Ectodermal cell (in vitro differentiated cells): ENCODE measurements around the gene PAF1.
"Not testable (repeated sequence)": the region's sequence is repeated elsewhere in the genome, so short reads cannot be mapped to it uniquely, and the experiment has no call there.

Experiments used
- H3K27ac ChIP-seq: 2 replicates; pipeline ENCODE4 v1.7.0; 2013; ENCODE audit warnings: mild to moderate bottlenecking, low read depth, low read length; ENCODE audit not compliant: insufficient read depth, poor library complexity, severe bottlenecking
- H3K27me3 ChIP-seq: 2 replicates; pipeline ENCODE4 v1.7.0; 2013; ENCODE audit warnings: mild to moderate bottlenecking, low read length; ENCODE audit not compliant: insufficient read depth, control insufficient read depth, poor library complexity, severe bottlenecking
- H3K36me3 ChIP-seq: one replicate; pipeline ENCODE4 v1.7.0; 2013; ENCODE audit warnings: low read length; ENCODE audit not compliant: control insufficient read depth, insufficient read depth
- H3K4me1 ChIP-seq: one replicate; pipeline ENCODE4 v1.7.0; 2013; ENCODE audit warnings: low read length; ENCODE audit not compliant: control insufficient read depth, insufficient read depth
- H3K4me3 ChIP-seq: 2 replicates; pipeline ENCODE4 v1.7.0; 2013; ENCODE audit warnings: low read depth, low read length, control low read depth; ENCODE audit not compliant: insufficient read depth
- H3K9me3 ChIP-seq: 2 replicates; pipeline ENCODE4 v1.7.0; 2013; ENCODE audit warnings: mild to moderate bottlenecking, low read length, moderate library complexity; ENCODE audit not compliant: control insufficient read depth
- WGBS, 2 experiments: methylation state at CpG; one replicate each; pipeline ENCODE4 v1.1.7; 2013; ENCODE audit warnings: missing lambda C conversion rate in 2 of 2; 5-methylcytosine and 5-hydroxymethylcytosine counted together

Gene PAF1

GRCh38 chr19:39379865-39380396 lies 11.0 kb downstream of the PAF1 start:
- Histone ChIP-seq H3K36me3 (peaks cover 67% of the 10 kb centered on the region), H3K27ac (no peak overlapping the region), H3K9me3 (no peaks in the 10 kb centered on the region), H3K27me3 (no peaks in the 10 kb centered on the region), H3K4me3 (no peak overlapping the region), H3K4me1 (no peaks in the 10 kb centered on the region)
- 96% methylated on average over 14 of the region's 14 CpGs for WGBS, 2 experiments

GRCh38 chr19:39379366-39379765 lies 11.5 kb downstream of the PAF1 start:
- H3K4me1 ChIP-seq, H3K27ac ChIP-seq, H3K4me3 ChIP-seq, H3K9me3 ChIP-seq, H3K27me3 ChIP-seq: not testable (repeated sequence)
- WGBS, 2 experiments, result 94 to 97% methylated on average over 4 of the region's 4 CpGs
- H3K36me3 ChIP-seq, result peaks cover 67% of the 10 kb centered on the region

GRCh38 chr19:39377373-39378362 lies 13.2 kb downstream of the PAF1 start:
- no peaks in the 10 kb centered on the region for H3K27me3 ChIP-seq
- 93% methylated on average over 18 of the region's 18 CpGs for WGBS, 2 experiments
- H3K27ac ChIP-seq, result no peak overlapping the region
- peaks cover 59% of the 10 kb centered on the region for H3K36me3 ChIP-seq
- no peaks in the 10 kb centered on the region for H3K9me3 ChIP-seq
- H3K4me3 ChIP-seq, result no peak overlapping the region
- H3K4me1 ChIP-seq, result no peaks in the 10 kb centered on the region

- H3K4me1 ChIP-seq, result no peaks in the 10 kb centered on the region
- peaks cover 58% of the 10 kb centered on the region for H3K36me3 ChIP-seq
- no peaks in the 10 kb centered on the region for H3K27me3 ChIP-seq
- H3K9me3 ChIP-seq, result no peaks in the 10 kb centered on the region
- no peak overlapping the region for H3K27ac ChIP-seq
- no peak overlapping the region for H3K4me3 ChIP-seq
Measured at GRCh38 chr19:39375929-39376328, 15.0 kb downstream of the PAF1 start.

- 91 to 92% methylated on average over 2 of the region's 2 CpGs for WGBS, 2 experiments
- Histone ChIP-seq H3K27ac (no peak overlapping the region), H3K36me3 (peaks cover 51% of the 10 kb centered on the region), H3K27me3 (no peaks in the 10 kb centered on the region), H3K4me1 (no peaks in the 10 kb centered on the region), H3K9me3 (no peaks in the 10 kb centered on the region), H3K4me3 (no peak overlapping the region)
Measured at GRCh38 chr19:39372941-39373340, 18.0 kb downstream of the PAF1 start.

- no peaks in the 10 kb centered on the region for H3K9me3 ChIP-seq
- no peaks in the 10 kb centered on the region for H3K4me1 ChIP-seq
- no peak overlapping the region for H3K4me3 ChIP-seq
- no peaks in the 10 kb centered on the region for H3K27me3 ChIP-seq
- WGBS, 2 experiments, result 82 to 84% methylated on average over 8 of the region's 8 CpGs
- no peak overlapping the region for H3K27ac ChIP-seq
- peaks cover 44% of the 10 kb centered on the region for H3K36me3 ChIP-seq
Measured at GRCh38 chr19:39372047-39372802, 18.7 kb downstream of the PAF1 start.

- Histone ChIP-seq H3K9me3 (no peaks in the 10 kb centered on the region), H3K27ac (no peak overlapping the region), H3K27me3 (no peaks in the 10 kb centered on the region), H3K4me1 (no peaks in the 10 kb centered on the region), H3K36me3 (peaks cover 36% of the 10 kb centered on the region), H3K4me3 (no peak overlapping the region)
- WGBS, 2 experiments, result 95 to 97% methylated on average over 5 of the region's 5 CpGs
Measured at GRCh38 chr19:39370735-39371134, 20.2 kb downstream of the PAF1 start.

- Histone ChIP-seq H3K9me3 (no peaks in the 10 kb centered on the region), H3K27me3 (no peaks in the 10 kb centered on the region), H3K4me3 (no peak overlapping the region), H3K27ac (no peak overlapping the region), H3K36me3 (peaks cover 42% of the 10 kb centered on the region), H3K4me1 (no peaks in the 10 kb centered on the region)
- 88 to 93% methylated on average over 2 of the region's 2 CpGs for WGBS, 2 experiments
Measured at GRCh38 chr19:39369200-39369599, 21.7 kb downstream of the PAF1 start.

- Histone ChIP-seq H3K27ac (no peak overlapping the region), H3K36me3 (peaks cover 32% of the 10 kb centered on the region), H3K4me3 (no peak overlapping the region), H3K9me3 (no peaks in the 10 kb centered on the region), H3K27me3 (no peaks in the 10 kb centered on the region), H3K4me1 (no peaks in the 10 kb centered on the region)
- WGBS, 2 experiments, result 89 to 98% methylated on average over 1 of the region's 1 CpG
Measured at GRCh38 chr19:39365531-39365930, 25.4 kb downstream of the PAF1 start.

- H3K36me3 ChIP-seq, result peaks cover 26% of the 10 kb centered on the region
- 93 to 95% methylated on average over 5 of the region's 5 CpGs for WGBS, 2 experiments
- H3K9me3 ChIP-seq, result no peaks in the 10 kb centered on the region
- H3K27me3 ChIP-seq, result no peaks in the 10 kb centered on the region
- no peak overlapping the region for H3K27ac ChIP-seq
- H3K4me3 ChIP-seq, result no peak overlapping the region
- H3K4me1 ChIP-seq, result no peaks in the 10 kb centered on the region
Measured at GRCh38 chr19:39363901-39364457, 26.9 kb downstream of the PAF1 start.
